ENCODE measurements around the gene PRKCB.

PRKCB gene

DNA sequence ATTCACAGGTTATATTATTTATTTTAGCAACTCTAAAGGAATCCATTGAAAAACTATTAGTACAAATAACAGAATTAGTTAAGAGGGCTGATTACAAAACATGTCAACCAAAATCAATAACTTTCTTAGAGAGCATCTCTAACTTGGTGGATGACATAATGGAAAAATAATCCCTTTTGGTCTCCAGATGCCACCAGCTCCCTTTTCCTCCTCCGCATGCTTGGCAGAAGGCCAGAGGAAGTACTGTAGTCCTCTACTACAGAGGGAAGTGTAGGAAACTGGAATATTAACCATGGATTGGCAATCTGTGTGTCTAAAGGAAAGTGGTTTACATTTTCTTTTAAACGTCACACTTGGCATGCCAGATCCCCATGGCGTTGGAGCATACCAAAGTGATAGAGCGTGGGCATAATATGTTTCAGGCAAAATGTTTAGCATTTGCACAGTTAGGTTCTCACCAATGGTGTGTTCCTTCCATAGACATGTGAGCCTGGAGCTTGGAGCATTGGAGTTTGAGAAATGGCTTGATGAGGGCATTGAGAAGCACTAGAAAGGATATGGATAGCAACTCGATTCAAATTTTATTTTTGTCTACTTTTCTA is 106.3 kb downstream of the PRKCB start:
- no peak for DNase-seq (ENCODE audit: low read depth in 2 of 2)

DNA sequence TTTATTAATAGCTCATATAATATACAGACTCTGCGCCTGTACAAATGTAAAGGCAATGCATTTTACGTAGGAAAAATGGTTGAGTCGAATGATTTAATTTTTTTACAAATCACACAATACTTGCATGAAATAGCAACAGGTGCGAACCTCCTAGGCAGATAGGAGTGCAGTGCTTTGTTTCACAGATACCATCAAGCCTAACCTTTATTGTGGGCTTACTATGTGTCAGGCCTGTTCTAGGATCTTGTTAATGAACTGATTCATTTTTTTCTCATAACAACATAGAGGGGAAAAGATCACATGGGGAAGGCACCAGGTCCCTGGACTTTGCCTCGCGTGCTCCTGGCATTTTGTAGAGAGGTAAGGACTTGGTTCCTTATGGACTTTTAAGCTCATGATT is 107.8 kb downstream of the PRKCB start:
- DNase-seq (ENCODE audit: low read depth in 2 of 2): no peak

DNA sequence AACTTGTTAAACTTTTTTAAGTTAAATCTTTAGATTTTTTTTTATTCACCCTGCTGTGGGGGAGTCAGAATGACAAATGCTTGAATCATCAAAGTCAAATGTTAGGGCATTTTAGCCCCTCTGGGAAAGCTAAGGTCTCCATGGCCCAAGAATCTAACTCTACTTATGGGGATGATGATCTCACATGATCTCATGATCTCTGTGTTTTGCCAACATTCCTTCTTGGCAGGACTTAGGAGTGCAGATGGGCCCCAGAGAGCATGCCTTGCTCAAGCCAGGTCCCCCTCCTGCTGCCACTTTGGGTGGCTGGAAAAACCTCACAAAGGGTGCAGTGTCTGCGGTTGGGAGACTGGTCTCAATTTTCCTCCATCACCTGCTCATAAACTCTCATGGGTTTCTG is 108.6 kb downstream of the PRKCB start:
- DNase-seq (ENCODE audit: low read depth in 2 of 2): no peak

DNA sequence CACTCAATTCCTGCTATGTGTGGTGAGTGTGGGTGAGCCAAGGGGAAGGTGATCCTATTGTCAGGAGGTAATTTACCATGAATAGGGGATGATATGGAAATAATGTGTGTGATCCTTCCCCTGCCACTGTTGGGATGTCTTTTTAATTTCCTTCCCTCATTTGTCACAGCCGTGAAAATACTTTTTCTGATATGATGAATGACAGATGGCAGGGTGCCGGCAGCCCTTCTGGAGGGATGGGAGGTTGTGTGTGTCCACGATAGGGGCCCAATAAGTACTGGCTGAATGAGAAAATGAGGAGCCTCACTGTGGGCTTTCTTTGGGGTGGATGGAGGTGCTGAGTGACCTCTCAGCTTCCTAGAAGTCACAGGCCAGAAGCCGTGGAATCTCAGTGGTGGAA is 109.5 kb downstream of the PRKCB start:
- DNase-seq (ENCODE audit: low read depth in 2 of 2): no peak

DNA sequence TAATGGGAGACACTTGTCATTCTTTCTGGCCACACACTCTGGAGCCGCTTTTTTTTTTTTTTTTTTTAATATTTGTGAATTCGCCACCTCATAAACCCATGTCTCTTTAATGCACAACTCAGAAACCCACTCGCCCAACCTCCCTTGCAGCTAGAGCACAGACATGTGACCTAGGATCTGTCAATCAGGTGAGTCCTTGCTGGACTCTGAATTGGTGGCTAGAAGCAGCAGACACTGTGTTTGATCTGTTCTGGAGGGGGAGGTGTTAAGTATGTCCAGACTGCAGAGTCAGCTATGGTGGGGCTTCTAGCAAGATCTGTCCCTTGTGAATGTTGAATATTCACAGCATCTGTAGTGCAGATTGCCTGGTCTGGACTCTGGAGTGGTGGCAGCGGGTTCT is 112.1 kb downstream of the PRKCB start:
- DNase-seq (ENCODE audit: low read depth in 2 of 2): no peak

DNA sequence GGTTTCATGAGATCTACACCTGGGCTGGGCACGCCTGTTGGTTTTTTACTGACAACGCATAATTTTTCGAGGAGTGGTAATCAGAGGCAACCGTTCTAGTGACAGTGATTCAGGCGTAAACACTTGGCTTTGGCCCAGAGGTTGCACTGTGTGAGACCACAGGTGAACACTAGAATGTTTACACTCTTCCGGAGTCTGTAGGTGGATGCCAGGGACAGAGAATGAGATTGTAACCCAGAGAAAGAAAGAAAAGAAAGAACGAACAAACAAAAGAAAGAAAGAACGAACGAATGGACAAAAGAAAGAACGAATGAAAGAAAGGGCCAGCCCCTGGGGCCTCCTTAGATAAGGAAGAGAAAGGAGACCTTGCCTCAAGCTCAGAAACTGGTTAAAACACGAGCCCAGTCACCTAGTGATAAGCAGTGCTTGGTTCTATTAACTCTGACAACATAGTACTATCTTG is 113.2 kb downstream of the PRKCB start:
- DNase-seq (ENCODE audit: low read depth in 2 of 2): no peak

DNA sequence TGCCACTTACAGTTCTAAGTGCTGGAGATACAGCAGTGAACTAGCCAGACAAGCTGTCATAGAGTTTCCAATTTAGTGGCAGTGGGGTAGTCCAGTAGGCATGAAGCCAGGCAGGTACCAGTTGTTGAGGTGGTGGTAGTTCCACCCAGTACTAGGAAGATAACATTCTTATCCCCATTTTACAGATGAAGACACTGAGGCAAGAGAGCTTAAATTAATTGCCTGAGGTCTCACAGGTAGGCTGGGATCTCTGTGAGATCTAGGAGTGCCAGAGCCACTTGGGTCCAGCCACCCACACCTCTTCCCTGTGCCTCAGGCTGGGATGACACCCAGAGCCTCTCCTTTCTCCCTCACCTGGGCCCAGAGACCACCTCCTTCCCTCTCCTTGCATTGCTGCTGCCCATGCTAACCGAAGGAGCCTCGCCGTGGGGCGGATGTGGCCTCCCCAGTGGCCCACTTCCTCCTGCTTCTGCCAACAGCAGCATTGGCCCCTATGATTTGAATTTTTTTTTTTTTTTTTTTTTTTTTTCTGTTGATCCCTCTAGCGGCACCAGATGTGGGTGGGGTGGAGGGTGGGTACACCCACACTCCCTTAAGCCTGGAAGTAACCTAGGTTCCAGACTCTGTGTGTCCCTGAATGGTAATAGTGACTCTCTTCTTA is 114.0 kb downstream of the PRKCB start:
- no peak for DNase-seq (ENCODE audit: low read depth in 2 of 2)

DNA sequence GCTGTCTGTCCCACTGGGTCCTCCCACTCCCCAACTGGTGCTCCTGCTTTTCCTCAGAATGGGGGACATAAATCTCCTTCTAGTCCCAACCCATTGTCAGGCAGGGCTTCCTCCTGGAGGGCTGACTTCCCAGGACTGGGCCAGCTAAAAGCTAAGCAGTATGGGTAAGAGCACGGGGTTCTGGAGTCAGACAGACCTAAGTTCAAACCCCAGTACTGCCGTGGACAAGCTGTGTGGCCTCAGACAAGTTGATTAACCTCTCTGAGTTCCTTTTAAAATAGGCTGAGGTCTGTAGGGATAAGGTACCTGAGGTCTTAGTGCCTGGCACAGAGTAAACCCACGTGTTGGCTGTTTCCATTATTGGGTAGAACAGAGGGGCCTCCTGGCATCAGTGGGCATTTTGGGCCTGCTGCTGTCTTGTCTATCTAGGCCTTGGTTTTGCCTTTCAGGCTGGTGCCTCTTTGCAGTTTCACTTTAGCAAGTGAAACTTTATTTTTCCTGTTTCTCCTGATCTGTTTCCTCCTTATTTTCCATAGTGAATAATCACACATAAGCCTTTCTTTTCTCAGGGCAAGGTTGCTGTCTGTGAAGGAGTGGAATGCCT is 114.6 kb downstream of the PRKCB start:
- no peak for DNase-seq (ENCODE audit: low read depth in 2 of 2)

DNA sequence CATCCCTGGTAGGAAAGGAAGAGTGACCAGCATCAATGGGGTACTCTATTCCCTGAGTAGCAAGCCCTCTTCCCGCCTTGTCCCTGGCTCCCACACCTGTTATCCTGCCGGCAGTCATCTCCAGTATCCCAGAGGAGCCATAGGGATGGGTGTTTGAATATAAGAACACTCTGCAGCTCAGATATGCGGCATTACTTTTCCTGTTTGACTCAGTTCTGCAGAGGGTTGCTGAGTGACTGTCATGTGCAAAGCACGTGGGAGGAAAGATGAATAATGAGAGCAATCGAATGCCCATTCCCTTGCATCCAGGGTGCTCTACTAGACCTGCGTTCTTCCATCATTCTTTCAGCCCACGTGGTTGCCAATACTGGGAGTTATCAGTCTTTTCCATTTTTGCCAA is 115.1 kb downstream of the PRKCB start:
- DNase-seq (ENCODE audit: low read depth in 2 of 2): no peak

DNA sequence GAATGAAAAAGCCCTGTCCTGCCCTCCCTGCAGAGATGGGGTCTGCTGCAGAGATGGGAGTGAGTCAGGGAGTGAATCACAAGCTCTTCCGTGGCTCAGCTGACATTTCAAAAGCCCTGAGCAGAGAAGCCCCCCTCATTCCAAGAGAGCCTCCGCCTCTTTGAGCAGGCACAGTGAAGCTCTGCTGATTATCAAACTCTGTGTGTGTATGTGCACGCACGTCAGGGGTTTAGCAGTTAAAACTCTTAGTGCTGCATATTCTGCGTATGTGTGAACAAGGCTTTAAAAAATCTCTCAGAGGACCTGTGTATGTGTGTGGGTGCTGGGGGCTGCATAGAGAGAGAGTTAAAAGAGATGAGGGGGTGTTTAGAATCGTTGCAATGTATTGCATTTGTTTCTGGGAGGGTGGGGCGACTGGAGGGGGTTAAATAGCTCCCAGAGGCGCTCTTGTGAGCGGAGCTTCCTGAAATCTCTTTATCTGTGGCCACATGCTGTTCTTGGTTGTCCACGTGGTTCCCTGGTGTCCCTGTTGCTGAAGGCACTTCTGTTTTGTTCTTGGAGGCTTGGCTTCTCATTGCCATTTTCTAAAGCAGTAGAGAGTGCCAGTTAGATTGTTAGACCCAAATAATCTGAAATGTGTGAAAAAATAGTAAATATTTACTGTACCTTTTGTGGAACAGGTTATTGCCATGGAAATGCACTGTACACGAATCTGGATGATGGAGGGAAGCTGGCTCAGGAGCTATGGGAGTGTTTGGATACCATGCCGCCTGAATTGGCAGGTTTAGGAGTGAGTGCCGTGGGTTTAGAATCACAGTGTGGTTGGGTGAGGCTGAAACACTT is 116.6 kb downstream of the PRKCB start:
- DNase-seq (ENCODE audit: low read depth in 2 of 2): peak; percentile 5 to 14

DNA sequence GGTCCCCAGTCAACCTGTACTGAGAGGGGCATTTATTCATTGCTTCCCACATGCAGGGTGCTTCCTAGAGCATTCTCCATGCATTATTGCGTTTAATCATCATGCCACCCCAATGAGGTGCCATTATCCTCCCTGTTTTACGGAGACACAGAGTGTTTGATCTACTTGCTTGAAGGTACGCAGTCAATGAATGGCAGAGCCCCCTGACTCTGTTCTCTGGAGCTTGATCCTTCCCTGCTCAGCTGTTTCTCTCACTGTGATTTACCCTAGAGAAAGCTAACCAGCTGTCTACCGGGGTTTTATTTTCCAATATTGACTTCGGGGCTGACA is 117.2 kb downstream of the PRKCB start:
- DNase-seq (ENCODE audit: low read depth in 2 of 2): no peak

DNA sequence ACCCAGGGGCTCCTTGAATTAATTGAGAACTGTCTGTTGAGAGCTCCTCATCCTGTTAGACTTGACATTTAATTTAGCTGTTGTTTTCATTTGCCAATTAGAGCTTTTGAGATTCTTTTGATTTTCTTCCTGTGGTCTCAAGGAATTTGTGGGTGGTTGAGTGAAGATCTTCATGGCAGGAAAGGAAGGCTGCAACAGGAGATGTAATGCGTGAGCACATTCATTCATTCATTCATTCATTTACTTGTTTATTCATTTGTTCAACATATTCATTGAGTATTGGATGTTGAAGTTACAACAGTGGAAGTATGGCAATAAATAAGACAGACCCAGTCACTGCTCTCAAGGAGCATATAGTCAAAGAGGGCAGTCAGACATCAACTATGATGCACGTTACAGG is 117.7 kb downstream of the PRKCB start:
- DNase-seq (ENCODE audit: low read depth in 2 of 2): no peak

DNA sequence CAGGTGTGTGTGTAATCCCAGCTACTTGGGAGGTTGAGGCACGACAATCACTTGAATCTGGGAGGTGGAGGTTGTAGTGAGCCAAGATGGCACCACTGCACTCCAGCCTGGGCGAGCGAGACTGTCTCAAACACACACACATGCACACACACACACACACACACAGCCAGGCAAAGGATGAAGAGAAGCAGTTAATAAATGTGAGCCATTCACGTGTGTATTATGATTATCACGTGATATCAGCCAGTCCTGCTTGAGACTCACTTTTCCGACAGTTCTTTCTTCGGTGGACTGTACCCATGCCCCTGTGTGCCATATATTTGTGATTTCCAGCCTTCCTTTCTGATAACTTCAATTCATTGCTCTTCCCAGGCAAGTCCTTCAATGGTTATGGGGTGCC is 119.3 kb downstream of the PRKCB start:
- DNase-seq (ENCODE audit: low read depth in 2 of 2): no peak

DNA sequence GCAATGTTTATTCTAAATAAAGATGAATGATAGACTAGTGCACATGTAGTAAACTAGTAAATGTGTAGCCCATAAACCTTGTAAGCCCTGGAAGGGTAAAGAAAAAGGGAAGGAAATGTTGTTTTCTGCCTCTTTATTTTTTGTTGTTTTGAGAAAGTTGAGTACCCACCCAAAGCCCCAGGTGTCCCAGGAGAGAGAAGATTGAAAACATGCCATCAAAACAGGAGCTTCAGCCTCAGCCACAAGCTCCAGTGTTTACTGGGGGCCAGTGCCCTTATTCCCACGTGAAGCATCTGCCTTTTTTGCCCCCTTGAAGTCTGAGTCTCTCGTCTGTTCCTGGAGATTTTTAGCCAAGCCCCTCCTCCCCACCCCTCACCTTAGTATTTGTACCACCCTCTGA is 121.5 kb downstream of the PRKCB start:
- DNase-seq (ENCODE audit: low read depth in 2 of 2): no peak

DNA sequence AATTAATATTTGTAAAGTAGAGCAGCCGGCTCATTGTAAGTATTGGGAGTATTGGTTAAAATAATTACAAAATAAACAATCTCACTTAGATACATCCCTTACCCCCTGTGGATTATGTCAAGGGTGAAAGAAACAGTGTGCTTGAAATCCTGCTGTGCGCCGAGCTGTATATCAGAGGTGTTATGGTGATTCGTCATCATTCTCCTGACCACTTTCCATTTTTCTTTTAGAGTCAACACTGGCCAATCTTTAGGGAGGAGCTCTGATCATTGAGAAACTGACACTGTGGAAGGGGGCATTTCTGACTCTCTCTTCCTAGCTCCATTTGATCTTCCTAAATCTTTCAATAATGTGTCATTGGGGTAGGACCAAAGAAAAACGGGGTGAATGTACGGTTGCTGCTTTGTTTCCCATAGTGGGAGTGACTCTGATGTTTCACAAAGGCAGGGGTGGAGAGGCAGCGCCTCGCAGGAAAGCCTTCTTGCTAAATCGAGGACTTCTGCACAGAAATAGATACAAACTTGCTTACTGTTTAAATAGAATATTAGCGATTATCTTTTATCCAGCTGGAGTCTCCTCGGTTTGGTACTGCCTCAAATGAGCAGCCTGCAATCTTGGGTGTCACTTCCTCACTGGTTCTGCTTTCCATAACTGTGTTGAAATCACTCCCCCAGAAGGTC is 123.4 kb downstream of the PRKCB start:
- no peak for DNase-seq (ENCODE audit: low read depth in 2 of 2)

DNA sequence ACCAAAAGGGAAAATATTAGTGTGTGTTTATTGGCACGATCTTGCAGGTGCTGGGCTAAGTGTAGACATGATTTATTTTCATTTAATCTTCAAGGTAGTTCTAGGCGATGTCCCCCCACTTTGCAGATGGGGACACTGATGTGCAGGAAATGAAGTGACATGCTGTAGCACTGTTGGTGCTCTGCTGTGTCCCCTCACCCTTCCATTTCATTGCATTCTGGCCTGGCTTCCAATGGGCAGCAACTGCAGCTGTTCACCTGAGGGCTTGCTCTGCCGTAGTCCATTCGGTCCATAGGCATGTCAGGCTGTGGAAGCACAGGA is 123.9 kb downstream of the PRKCB start:
- DNase-seq (ENCODE audit: low read depth in 2 of 2): no peak

DNA sequence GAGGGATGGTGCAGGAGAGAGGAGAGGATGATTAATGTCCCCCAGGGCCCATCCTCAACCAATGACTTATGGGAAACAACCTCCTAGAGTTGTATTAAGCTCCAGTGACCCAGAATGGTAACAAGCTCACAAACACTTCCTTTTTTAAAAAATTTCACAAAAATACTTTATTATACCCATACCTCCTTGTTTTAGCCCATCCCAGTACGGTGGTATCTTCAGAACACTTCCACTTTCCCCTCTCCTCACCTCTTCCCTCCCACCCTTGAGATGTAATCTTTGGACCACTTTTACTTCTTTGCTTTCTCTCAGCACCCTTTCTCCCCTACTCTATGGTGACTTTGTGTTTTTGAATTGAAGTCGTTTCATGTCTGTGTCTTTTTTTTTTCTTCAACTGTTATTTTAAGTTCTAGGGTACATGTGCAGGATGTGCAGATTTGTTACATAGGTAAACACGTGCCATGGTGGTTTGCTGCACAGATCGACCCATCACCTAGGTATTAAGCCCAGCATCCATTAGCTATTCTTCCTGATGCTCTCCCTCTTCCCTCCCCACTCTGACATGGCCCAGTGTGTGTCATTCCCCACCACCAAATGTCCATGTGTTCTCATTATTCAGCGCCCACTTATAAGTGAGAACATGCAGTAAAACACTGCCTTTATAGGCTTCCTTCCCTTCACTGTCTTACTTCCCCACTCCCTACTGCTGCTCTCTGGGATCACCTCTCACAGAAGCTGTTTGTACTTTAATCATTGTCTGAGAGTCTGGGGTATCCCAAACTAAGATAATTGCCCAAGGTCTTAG is 124.5 kb downstream of the PRKCB start:
- DNase-seq (ENCODE audit: low read depth in 2 of 2): no peak

DNA sequence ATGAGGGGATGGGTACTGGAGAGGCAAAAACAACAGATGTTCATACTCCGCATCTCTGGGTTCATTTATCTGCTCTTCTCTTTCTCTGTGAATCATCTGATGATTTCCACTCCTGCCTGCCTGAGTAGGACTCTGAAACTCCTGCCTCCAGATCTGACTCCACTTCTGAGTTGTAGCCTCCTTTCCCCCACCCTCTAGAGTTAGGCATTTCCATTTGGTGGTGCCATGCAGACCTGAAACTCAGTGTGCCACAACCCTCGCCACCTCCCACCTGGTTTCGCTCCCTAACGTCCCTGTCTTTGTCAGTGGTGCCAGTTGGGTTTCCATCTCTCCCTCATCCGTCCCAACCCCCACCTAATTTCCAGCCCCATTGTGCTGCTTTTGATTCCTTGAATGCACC is 126.2 kb downstream of the PRKCB start:
- DNase-seq (ENCODE audit: low read depth in 2 of 2): no peak

DNA sequence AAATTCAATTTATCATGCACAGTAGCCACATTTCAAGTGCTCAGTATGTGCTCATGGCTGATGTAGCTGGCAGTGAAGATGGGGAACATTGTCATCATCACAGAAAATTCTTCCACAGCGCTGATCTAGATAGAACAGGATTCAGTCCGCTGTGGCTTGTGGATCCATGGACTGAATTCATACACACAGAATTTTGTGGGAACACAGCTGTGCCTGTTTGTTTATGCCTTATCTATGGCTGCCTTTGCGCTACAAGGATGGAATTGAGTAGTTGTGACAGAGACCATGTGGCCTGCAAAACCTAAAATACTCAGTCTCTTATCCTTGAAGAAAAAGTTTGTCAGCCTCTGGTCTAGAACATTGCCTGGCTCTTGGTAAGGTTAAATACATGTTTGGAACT is 128.4 kb downstream of the PRKCB start:
- DNase-seq (ENCODE audit: low read depth in 2 of 2): no peak

DNA sequence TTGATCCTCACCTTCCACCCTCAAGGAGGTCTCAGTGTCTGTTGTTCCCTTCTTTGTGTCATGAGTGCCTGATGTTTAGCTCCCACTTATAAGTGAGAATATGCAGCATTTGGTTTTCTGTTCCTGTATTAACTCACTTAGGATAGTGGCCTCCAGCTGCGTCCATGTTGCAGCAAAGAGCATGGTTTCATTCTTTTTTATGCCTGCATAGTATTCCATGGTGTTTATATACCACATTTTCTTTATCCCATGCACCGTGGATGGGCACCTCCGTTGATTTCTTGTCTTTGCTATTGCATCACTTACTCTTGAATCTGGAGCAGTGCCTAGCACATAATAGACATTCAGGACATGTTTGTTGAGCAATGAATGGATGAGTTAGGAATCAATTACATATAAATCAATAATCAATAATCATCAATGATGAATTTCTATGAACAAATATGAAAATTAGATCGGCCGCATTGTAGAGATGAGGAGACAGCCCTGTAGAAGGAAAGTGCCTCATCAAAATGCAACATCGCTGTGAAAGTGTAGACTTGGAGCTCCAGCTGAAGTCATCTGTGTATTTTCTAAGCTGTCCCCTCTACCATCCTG is 129.5 kb downstream of the PRKCB start:
- DNase-seq (ENCODE audit: low read depth in 2 of 2): no peak
